HG02943 (cell line): ENCODE measurements around the gene C16orf46.

ENCODE experiments used
- ATAC-seq: cut with Tn5 transposase; IDR thresholded peaks from one replicate; pipeline ENCODE4 v1.9.1; 2021; ENCODE audit warnings: mild to moderate bottlenecking, low read depth, moderate library complexity; ENCODE audit not compliant: unreplicated experiment

C16orf46 gene

DNA sequence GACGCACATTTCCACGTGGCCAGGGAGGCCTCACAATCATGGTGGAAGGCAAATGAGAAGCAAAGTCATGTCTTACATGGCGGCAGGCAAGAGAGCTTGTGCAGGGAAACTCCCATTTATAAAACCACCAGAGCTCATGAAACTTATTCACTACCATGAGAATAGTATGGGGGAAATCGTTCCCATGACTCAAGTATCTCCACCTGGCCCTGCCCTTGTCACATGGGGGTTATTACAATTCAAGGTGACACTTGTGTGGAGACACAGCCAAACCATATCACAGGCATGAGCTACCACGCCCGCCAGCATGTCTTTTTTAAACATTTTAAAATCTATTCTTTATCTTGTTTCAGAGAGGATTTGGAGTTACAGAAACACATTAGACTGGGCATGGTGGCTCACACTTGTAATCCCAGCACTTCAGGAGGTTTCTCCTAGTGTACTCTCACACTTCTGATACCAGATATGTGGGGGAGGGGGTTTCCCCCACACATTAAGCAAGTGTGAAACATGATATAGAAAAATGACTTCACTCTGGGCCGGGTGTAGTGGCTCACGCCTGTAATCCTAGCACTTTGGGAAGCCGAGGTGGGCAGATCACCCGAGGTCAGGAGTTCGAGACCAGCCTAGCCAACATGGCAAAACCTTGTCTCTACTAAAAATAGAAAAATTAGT is 47.0 kb downstream of the C16orf46 start:
- ATAC-seq, result no peak

DNA sequence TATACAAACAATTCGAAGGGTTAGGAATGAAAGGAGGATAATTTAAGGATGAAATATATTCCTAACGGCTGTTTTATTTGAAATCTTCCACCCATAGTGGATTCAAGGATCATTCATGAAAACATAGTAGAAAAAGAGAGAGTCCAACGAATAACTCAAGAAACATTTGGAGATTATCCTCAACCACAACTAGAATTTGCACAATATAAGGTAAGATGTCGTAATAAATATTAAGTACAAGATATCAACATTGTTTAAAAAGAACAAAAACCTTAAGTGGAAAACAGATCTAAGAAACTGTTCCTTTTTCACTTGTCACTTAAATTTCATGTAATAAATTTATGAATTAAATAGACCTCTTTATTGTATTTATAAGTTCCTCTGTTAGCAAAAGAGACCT is 50.6 kb downstream of the C16orf46 start:
- no peak for ATAC-seq

DNA sequence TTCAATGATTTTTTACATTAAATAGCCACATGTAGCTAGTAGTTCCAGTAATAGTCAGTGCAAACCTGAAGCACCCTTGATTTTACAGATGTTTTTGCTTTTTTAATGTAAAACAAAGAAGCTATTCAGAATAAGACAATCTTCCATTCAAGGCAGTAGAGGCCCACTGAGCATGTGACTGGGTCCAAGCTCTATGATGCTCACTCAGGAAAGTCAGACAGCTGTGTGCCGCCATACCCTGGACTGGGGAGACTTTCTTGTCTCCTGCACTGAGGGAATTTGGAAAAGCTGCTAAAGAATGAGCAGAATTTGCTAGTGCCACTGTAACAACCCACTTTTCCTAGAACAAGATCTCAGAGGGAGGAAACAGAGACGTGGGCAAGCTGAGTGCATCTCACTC is 58.5 kb downstream of the C16orf46 start:
- no peak for ATAC-seq

DNA sequence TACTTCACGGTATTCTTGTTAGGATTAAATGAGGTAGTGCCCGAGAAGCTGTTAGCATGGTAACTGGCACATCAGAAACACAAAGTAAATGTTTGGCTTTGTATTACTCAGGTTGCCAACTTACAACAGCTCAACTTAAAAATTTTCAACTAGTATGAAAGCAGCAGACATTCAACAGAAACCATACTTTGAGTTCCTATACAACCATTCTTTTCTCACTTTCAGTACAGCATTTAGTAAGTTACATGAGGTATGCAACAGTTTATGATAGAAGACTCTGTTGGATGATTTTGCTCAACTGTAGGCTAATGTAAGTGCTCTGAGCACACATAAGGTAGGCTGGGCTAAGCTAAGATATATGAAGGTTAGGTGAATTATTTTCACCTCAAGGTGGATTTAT is 62.4 kb downstream of the C16orf46 start:
- ATAC-seq, result no peak

DNA sequence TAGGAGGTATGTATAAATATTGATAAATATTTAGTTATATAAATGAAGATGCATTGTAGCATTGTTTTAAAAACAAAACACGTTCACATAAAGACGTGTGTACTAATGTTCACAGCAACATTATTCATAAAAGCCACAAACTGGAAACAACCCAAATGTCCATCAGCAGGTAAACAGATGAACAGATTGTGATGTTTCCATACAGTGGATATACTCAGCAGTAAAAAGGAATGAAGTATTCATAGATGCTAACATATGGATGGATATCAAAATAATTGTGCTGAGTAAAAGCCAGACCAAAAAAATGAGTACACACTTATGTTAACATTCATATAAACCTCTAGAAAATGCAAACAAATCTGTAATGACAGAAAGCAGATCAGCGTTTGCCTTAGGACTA is 64.1 kb downstream of the C16orf46 start:
- ATAC-seq, result no peak
